ENCODE measurements around the gene C11orf97. TPM values are rescaled to one million over a fixed set of nuclear protein-coding genes. Genes with fewer than 3 reads are reported as not detected.
"Not testable (repeated sequence)": the region's sequence is repeated elsewhere in the genome, so short reads cannot be mapped to it uniquely, and the experiment has no call there.

C11orf97 gene, protein sequence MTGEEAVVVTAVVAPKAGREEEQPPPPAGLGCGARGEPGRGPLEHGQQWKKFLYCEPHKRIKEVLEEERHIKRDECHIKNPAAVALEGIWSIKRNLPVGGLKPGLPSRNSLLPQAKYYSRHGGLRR
- polyA plus RNA-seq (2013, experiment 1 of 2; ENCODE audit: insufficient read length) = not detected
- not detected for polyA plus RNA-seq (2013, experiment 2 of 2; ENCODE audit: insufficient read length)

- peak; percentile 44 for DNase-seq
Observed at GRCh38 chr11:94511932-94512781, at the start of gene C11orf97. Gene C11orf97 (plus strand): TSS chr11:94512461. CDS start chr11:94512529, 68 bp downstream.

DNA sequence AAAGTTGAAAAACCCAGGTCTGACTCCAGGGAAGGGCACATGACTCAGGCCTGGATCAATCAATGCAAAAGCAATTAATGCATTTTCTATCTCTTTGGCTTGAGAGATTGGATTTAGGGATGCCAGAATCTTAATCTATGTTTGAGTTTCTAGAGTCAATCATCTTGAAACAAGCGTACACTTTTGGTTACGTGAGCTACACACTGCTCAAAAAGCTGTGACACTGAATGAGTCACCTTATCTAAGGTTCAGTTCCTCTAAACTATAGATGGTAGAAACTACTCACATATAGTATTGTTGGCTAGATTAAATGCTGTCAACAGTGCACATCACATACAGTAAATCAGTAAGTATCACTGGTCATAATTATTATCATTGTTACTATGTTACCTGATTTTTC, 42.8 kb upstream of the C11orf97 start:
- DNase-seq = no peak

- DNase-seq = peak; percentile 58
Observed at GRCh38 chr11:94472916-94473799, 39.1 kb upstream of the C11orf97 start.

GRCh38 chr11:94477624-94478023, 34.6 kb upstream of the C11orf97 start:
- no peak for DNase-seq

DNA sequence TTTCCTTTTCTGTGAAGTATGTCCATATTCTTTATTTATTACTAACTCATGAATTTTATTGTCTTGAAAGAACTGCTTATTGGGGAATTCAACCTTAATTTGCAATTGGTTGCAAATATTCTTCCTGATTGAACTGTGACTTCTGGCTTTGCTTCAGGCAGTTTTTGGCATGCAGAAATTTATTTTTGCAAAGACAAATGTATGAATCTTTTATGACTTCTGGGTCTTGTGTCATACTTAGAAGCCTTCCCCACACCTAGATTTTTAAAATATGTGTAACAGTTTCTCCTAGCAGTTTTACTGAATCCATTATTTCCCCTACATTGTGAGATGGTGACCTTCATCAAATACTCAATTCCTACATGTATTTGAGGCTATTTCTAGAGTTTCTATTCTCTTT, 30.9 kb upstream of the C11orf97 start:
- no peak for DNase-seq

- DNase-seq = no peak
Observed at GRCh38 chr11:94486068-94486467, 26.2 kb upstream of the C11orf97 start.

- DNase-seq = peak; percentile 98
Observed at GRCh38 chr11:94493281-94494125, 18.8 kb upstream of the C11orf97 start, which contains the start of the genes ANKRD49 and MRE11. Gene ANKRD49 (plus strand): TSS chr11:94493984. CDS start chr11:94496694, 2,710 bp downstream. Gene MRE11 (minus strand): TSS chr11:94493844. CDS start chr11:94492801, 1,043 bp downstream.

DNA sequence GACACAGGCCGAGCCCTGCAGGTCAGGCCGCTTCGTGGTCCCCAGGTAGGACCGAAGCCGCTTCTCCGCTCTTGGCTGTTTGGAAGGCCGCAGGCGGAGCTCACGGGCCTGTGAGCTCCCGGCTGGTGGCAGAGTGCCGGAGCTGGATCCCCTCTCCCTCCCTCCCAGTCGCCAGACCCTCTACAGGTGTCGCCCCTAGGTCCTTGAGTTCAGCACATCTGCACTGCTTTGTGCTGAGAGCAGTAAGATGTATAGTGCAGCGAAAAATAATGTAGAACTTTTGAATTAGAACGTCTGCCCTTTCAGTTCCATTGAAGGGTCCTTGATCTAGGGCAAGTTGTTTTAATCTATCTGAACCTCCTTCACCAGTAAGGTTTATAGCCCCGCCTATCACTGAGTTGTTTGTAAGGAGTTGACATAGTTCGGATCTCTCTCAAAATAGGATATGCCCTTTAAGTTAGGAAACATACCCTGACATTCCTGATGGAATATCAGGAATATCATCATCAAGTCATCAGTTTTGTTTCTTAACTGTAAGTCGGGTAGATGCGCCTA, 18.1 kb upstream of the C11orf97 start:
- DNase-seq = no peak

GRCh38 chr11:94500181-94500580, 12.1 kb upstream of the C11orf97 start:
- no peak for DNase-seq

DNA sequence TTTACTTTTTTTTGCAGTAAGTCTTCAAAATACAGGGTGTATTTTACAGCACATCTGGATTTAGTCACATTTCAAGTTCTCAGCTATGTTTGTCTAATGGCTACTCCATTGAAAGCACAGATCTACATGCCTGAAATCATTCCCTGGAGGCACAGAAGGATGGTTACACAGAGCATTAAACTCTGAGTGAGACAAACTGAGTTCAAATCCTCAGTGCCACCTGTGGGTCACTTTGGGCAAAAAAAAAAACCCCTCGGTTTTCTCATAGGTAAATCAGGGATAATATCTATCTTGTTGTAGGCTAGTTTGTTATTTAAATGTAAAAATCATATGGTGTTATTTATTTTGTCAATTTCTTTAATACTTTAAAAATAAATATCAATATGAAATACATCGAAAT, 10.7 kb upstream of the C11orf97 start:
- no peak for DNase-seq

- peak; percentile 71 for DNase-seq
Observed at GRCh38 chr11:94504689-94505293, 7.5 kb upstream of the C11orf97 start.

DNA sequence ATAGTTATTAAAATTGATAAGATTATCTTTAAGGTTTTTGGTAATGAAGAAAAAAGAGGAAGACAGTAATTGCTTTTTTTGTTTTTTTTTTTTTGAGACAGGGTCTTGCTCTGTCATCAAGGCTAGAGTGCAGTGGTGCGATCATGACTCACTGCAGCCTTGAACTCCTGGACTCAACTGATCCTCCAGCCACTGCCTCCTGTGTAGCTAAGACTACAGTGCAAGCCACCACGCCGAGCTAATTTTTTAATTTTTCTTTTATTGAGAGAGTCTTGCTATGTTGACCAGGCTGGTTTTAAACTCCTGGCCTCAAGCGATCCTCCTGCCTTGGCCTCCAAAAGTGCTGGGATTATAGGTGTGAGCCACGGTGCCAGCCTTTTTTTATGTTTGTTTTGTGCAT, 5.7 kb upstream of the C11orf97 start:
- DNase-seq = not testable (repeated sequence)

DNA sequence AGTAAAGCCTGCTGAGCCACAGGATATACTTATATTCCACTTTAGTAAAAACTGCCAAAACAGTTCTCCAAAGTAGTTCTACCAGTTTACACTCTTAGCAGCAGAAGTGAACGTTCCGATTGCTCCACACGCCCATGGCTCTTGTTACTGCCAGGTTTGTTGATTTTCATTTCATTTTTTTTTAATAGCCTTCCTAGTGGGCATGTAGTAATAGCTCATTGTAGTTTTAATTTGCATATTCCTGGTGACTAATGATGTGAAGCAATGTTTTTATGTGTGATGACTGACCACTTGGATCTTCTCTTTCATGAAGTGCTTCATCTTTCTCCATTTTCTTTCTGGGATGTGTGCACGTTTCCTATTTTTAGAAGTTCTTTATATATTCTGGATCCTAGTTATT, 4.8 kb upstream of the C11orf97 start:
- DNase-seq = no peak

GRCh38 chr11:94513091-94513490, 830 bp downstream of the C11orf97 start:
- no peak for DNase-seq

- DNase-seq = no peak
Observed at GRCh38 chr11:94515398-94515797, 3.1 kb downstream of the C11orf97 start.

DNA sequence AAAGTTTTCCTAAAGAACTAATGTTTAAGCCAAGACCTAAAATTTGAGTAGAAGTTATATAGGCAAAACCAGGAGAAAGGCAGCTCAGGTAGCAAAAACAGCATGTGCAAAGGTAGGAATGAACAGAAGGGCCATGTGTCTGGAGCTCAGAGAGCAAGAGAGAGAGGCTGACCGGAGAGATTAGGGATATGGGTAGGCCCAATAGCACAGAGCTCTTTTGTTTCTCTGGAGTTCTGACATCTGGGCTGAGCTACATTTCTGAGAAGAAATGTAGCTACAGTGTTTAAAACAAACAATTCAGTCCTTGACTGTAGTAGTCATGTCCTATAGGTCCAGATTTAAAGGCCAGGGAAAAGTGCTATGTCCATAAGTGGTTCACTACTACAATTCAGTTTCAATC, 4.5 kb downstream of the C11orf97 start:
- no peak for DNase-seq

GRCh38 chr11:94518300-94518699, 6.0 kb downstream of the C11orf97 start:
- no peak for DNase-seq

- peak; percentile 45 for DNase-seq
Observed at GRCh38 chr11:94519478-94520084, 7.3 kb downstream of the C11orf97 start.

DNA sequence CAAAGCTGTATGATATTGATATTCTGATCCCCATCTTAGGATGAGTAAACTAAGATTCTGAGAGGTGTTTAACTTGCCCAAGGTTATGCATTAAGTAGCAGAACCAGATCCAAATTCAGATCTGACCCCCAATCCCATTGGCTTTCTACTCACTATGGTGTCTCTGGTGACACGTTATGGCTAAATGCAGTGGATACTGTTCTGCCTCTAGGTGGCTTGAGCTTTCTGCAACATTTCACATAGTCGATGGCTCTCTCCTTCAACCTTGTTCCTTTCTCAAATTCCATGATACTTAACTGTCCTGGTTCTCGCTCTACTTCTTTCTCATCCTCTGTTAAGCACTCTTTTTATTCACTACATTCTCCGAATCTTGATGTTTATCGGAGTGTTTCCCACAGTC, 9.4 kb downstream of the C11orf97 start:
- peak; percentile 38 for DNase-seq

DNA sequence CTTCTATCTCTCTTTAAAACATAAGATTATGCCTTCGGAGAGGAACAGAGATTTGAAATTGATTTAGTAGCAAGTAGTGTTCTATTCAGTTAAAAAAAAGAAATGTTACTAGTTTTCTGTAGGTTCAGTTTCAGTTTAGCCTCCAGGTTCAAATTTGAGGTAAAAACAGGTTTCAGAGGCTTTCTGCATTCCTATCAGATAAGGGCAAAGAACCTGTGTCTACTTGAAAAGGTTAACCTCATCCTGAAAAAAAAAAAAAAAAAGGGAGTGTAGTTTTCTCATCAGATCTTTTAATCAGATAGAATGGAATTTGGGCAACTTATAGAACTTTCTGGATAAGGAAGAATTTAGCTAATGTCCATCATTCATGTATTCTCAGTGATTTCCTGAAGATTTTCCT, 12.1 kb downstream of the C11orf97 start:
- no peak for DNase-seq

Measured in fibroblast of skin of scalp (primary cell).